Measurements from ENCODE around the gene ADAMTS12.

The ADAMTS12 gene

DNA sequence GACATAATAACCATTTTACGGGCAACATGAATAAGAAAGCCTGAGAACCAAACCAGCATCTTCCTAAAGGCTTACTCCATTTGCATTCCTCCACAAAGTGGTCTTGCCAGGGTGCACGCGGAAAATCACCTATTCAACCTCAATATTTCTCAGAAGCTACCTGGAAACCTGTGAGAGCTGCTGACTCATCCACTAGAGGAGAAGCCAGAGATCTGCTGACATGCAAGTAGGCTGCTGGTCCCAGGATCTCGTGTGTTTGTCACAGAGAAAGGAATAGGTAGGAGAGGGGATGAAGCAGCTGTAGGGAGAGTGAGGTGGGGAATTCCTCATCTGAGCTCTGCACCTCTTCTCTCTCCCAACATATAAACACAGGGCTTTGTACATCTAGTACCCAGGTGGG, 138.1 kb downstream of the ADAMTS12 start:
- no peak for DNase-seq

DNA sequence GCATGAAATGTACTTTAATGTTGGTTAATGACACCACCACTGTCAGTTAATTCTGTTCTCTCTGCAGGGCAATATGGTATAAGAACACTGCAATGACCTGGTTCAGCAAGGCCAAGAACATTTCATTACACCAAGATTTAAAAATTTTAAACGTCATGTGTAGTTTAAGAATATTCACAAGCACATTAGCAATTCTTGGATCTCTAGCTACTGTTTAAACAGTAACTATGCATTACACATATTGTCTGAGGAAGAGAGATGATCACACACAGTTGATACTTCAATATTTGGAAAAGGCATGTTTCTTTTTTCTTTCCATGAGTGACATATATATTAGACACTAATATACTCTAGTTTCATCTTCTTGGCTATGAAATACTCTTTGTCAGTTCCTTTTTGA, 143.0 kb downstream of the ADAMTS12 start:
- DNase-seq = no peak

GRCh38 chr5:33745101-33745770, 146.6 kb downstream of the ADAMTS12 start:
- DNase-seq = no peak

GRCh38 chr5:33743099-33743498, 148.7 kb downstream of the ADAMTS12 start:
- DNase-seq = no peak

GRCh38 chr5:33742181-33742580, 149.6 kb downstream of the ADAMTS12 start:
- DNase-seq = no peak

GRCh38 chr5:33738967-33739366, 152.8 kb downstream of the ADAMTS12 start:
- DNase-seq = no peak

DNA sequence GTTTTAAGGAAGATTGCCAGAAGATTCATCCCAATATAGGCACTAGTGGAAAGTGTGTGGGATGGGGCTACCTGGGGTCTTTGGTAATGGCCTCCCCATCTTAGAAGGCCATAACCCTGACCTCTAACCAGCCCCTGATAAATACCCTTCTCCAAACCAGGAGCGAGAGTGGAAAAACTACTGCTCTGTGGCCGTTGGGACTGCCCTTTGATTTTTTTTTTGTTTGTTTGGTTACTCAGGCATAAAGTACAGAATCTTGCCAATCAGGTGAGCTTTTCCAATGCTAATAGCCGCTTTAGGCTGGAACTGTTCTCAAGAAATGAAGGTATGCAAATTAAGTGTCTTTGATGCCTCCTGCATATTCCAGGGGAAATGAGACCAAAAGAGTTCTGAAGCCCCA, 153.7 kb downstream of the ADAMTS12 start:
- DNase-seq = no peak

DNA sequence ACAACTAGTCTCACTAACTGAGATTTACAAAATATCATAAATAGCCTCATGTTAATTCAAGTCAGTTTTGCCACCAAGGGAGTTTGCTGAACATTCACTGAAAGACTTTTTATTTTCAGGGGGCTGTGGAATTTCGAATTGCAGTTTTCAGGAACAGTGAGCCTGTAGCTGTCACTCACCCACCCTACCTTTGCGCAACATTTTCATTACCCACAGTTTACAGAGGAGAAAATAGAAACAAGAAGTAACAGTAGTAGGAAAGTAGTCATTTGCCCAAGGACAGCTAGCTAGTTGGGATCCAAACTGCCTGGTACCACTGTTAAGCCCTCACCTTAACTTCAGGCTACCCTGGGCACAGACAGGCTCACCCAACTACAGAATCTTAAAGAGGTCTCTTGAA, 154.1 kb downstream of the ADAMTS12 start:
- DNase-seq = no peak

DNA sequence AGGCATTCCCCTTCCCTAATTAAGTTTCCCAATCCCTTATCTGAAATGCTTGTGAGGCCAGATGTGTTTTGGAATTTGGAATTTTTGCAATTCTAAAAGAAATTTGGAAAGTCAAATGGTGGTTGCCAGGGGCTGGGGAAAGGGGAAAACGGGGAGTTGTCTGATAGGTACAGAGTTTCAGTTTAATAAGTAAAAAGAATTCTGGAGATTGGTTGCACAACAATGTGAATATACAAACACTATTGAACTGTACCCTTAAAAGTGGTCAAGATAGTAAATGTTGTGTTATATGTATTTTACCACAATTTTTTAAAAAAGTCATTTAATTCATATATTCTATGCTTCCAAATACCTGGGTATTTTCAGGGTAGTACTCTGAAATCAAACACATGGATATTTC, 154.5 kb downstream of the ADAMTS12 start:
- no peak for DNase-seq

- DNase-seq = no peak
Observed at GRCh38 chr5:33736510-33736909, 155.3 kb downstream of the ADAMTS12 start.

- DNase-seq = no peak
Observed at GRCh38 chr5:33735072-33735471, 156.7 kb downstream of the ADAMTS12 start.

- no peak for DNase-seq
Observed at GRCh38 chr5:33734537-33734936, 157.3 kb downstream of the ADAMTS12 start.

DNA sequence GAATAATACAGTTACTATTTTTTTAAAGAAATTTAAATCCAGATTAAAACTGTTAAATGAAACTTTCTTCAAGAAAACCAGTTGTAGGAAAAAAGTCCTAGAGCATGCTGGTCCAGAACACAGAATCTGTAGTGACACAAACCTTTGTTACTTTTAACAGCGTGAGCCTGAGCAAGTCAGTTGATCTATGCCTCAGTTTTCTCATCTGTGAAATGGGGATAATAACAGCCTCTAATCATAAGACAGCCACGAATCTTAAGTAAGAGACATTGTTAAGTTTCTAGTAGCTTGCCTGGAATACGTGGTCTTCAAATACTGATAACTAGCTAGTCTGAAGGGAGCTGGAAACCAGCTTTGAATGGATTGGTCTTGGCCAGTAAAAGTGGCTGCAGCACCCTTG, 158.6 kb downstream of the ADAMTS12 start:
- DNase-seq = no peak

- no peak for DNase-seq
Observed at GRCh38 chr5:33726422-33727165, 165.2 kb downstream of the ADAMTS12 start.

- no peak for DNase-seq
Observed at GRCh38 chr5:33725806-33726205, 166.0 kb downstream of the ADAMTS12 start.

DNA sequence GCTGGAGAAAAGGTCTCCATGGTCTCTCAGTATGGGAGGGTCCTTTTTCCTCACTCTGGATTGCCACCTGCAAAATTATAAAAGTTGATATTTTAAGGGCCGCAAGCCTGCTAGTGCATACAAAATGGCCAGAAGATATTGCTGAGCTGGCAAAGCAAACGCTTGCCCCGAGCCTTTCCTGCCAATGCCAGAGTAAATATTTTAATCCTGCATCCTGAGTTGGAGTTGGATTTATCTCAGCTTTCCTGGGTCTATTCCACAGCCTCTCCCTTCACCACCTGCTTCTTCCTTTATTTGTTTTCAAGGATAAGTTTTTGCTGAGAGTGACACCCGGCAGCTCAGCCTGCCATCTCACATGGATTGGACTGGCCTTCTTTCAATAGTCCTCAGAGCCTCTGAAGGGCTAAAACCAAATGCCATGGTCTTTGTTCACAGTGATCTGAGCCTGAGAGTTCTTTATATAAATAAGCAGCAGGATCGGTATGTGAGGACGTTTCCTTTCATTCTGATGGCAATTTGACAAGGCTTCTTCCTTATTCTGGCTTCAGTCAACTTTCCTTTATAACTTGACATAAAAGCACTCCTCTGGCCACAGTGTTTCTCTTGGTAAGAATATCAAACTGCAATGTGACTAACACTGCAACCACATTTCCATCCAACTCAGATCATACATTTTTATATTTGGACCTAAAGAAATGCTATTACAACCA, 170.1 kb downstream of the ADAMTS12 start:
- DNase-seq = no peak

DNA sequence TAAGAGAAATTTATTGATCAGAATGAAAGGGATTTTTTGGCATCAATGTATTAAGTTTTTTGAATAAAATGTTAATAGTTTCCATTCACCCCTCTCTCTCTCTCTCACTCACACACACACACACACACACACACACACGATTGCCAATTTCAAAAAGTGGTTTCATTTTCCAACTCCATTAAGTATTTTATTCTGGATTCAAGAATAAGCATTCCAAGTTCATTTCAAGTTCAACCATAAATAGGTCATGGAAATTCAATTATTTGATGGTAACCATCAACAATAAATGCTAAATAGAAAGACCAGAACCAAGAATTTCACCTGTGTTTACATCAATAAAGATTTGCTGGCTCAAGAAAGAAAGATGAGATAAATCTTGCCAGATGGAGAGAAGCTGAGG, 171.6 kb downstream of the ADAMTS12 start:
- no peak for DNase-seq

DNA sequence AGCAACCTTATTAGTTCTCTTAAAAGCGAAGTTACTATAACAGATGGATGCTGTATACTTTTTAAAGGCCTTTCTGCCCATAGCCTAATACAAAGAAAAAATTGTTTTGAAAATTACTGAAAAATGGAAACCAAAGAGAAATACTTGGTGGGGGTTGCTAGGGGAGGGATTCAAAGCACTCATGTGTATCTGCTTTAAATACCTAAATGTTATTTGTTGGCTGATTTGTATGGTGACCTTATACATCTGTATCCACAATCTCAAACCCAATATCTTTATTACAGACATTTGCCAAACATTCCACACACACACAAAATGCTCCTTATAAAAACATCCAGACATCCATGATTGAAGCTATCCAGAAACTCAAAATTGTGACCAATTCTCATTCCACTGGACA, 172.0 kb downstream of the ADAMTS12 start:
- no peak for DNase-seq

GRCh38 chr5:33715661-33716060, 176.1 kb downstream of the ADAMTS12 start:
- no peak for DNase-seq

GRCh38 chr5:33713136-33713765, 178.5 kb downstream of the ADAMTS12 start:
- DNase-seq = no peak

GRCh38 chr5:33712664-33713063, 179.1 kb downstream of the ADAMTS12 start:
- no peak for DNase-seq

GRCh38 chr5:33711094-33711679, 180.6 kb downstream of the ADAMTS12 start:
- no peak for DNase-seq

- DNase-seq = no peak
Observed at GRCh38 chr5:33702867-33703266, 188.9 kb downstream of the ADAMTS12 start.

All from NCI-H1048 (cell line).